ENCODE data around the gene MRTFA. TPM values are rescaled to one million over a fixed set of nuclear protein-coding genes. Genes with fewer than 3 reads are reported as not detected.

MRTFA gene
- total RNA-seq, 4 donors from 2014 or later: 59.7 to 163 (median 111) TPM

GRCh38 chr22:40621309-40622151 lies 15.0 kb downstream of the MRTFA start:
- 80 to 86% methylated on average over 9 of the region's 9 CpGs for WGBS, 2 donors
- DNase-seq (ENCODE audit: low spot score in 2 of 2): no peak
- intact Hi-C loops (cut with DNase I; ENCODE audit: low total_unique reads): no loop called here
- TF ChIP-seq POLR2A (IDR thresholded peaks at IDR 0.05) (no peak), CTCF (IDR thresholded peaks at IDR 0.05) (no peak)
- H3K4me3 ChIP-seq (ENCODE audit: low read depth, poor library complexity, severe bottlenecking): no peak overlapping the region

- DNase-seq (ENCODE audit: low spot score in 2 of 2): no peak
- WGBS, 2 donors: 77 to 100% methylated on average over 1 of the region's 1 CpG
- no peak overlapping the region for H3K4me3 ChIP-seq (ENCODE audit: low read depth, poor library complexity, severe bottlenecking)
- TF ChIP-seq POLR2A (IDR thresholded peaks at IDR 0.05) (no peak), CTCF (IDR thresholded peaks at IDR 0.05) (no peak)
- intact Hi-C loops (cut with DNase I; ENCODE audit: low total_unique reads): no loop called here
Measured at GRCh38 chr22:40620464-40621046, 16.0 kb downstream of the MRTFA start.

GRCh38 chr22:40618400-40618799 lies 18.1 kb downstream of the MRTFA start:
- WGBS, 2 donors: 89 to 94% methylated on average over 5 of the region's 5 CpGs
- intact Hi-C loops (cut with DNase I; ENCODE audit: low total_unique reads): no loop called here
- H3K4me3 ChIP-seq (ENCODE audit: low read depth, poor library complexity, severe bottlenecking): no peak overlapping the region
- DNase-seq (ENCODE audit: low spot score in 2 of 2): no peak
- TF ChIP-seq CTCF (IDR thresholded peaks at IDR 0.05) (no peak), POLR2A (IDR thresholded peaks at IDR 0.05) (no peak)

GRCh38 chr22:40616578-40616977 lies 19.9 kb downstream of the MRTFA start:
- intact Hi-C loops (cut with DNase I; ENCODE audit: low total_unique reads): no loop called here
- H3K4me3 ChIP-seq (ENCODE audit: low read depth, poor library complexity, severe bottlenecking): no peak overlapping the region
- WGBS, 2 donors: 84 to 90% methylated on average over 5 of the region's 5 CpGs
- no peak for TF ChIP-seq POLR2A (IDR thresholded peaks at IDR 0.05)
- no peak for DNase-seq (ENCODE audit: low spot score in 2 of 2)

GRCh38 chr22:40613067-40613466 lies 23.5 kb downstream of the MRTFA start:
- DNase-seq (ENCODE audit: low spot score in 2 of 2): no peak
- TF ChIP-seq CTCF (IDR thresholded peaks at IDR 0.05): no peak
- no peak for TF ChIP-seq POLR2A (IDR thresholded peaks at IDR 0.05)
- no peak overlapping the region for H3K4me3 ChIP-seq (ENCODE audit: low read depth, poor library complexity, severe bottlenecking)
- intact Hi-C loops (cut with DNase I; ENCODE audit: low total_unique reads): no loop called here

- intact Hi-C loops (cut with DNase I; ENCODE audit: low total_unique reads): no loop called here
- TF ChIP-seq POLR2A (IDR thresholded peaks at IDR 0.05) (no peak), CTCF (IDR thresholded peaks at IDR 0.05) (no peak)
- 63 to 73% methylated on average over 4 of the region's 4 CpGs for WGBS, 2 donors
- no peak for DNase-seq (ENCODE audit: low spot score in 2 of 2)
- H3K4me3 ChIP-seq (ENCODE audit: low read depth, poor library complexity, severe bottlenecking): no peak overlapping the region
Measured at GRCh38 chr22:40612291-40612751, 24.2 kb downstream of the MRTFA start.

Measured in lower leg skin (tissue), 4 donors.